Suppressor macrophage treated with lipopolysaccharide for 4 hours (primary cell): ENCODE measurements around the gene INTS6L.
"Not testable (repeated sequence)": the region's sequence is repeated elsewhere in the genome, so short reads cannot be mapped to it uniquely, and the experiment has no call there.

Source experiments
- DNase-seq: peaks from one replicate; pipeline ENCODE4 v3.0.0-alpha.2; 2020

The INTS6L gene

DNA sequence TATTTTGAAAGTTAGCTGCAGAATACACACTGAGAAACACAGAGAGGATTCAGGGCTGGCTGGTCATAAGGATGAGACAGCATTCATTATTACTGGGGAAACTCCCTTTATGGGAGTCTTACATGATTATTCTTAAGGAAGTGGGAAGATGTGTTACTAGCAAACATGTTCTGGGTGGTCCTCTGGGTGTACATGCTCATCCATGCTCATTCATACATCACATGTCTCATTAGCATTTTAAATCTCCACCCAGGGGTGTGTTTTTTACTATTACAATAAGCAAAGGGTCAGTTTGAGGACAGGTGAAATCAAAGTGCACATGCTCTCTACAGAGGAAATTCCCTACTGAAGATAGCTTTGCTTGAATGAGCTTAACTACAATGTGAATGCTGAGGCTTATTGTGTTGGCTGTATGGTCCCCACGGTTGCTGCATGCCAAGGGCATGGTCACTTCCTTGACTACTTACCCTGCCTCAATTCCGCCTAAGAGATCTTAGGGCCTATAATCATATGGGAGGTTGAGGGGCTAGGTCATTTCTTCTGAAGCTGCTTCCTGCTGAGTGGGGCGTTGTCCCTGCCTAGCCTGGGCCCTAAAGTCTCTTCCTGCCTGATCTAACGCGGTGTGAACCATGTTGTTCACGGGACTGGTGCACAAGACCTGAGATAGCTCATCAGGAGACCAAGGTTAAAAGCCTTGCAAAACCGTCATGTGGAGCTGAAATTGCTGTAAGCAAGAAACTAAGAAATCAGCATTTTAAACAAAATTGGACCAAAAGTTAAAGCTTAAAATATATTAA is 104.1 kb downstream of the INTS6L start:
- not testable (repeated sequence) for DNase-seq

DNA sequence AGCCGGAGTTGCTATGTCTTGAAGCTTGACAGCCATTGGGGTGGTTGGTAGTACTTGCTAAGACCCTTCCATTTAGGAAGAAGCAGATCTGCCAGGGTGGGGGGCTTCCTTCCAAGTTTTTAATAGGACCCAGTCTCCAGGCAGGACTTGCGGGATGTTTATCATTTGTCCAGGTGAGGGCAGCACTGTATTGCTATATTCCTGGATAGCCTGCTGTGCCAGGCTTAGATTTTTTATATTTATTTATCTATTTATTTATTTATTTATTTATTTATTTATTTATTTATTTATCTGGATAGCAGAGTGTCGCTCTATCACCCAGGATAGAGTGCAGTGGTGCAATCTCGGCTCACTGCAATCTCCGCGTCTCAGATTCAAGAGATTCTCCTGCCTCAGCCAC is 105.5 kb downstream of the INTS6L start:
- DNase-seq = no peak

DNA sequence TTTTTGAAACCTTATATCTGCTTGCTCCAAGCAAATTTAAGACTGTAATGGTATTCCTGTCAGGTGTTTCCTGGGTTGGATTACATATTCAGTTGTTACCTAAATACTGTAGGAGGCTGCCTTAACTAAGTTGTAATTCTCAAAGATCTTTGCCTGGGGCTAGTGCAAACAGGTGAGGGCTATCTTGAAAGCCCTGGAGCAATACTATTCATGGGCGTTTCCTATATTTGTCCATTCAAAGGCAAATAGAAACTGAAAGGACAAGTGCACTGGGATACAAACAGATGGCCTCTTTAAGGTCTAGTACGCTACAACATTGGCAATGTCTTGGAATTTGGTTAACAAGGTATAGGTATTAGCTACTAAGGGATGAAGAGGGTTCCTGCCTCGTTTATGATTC is 108.9 kb downstream of the INTS6L start:
- no peak for DNase-seq
